Sigmoid colon (tissue), 7 donors: ENCODE data around the gene MSTO1. TPM values are rescaled to one million over a fixed set of nuclear protein-coding genes. Genes with fewer than 3 reads are reported as not detected.
"Not testable (repeated sequence)": the region's sequence is repeated elsewhere in the genome, so short reads cannot be mapped to it uniquely, and the experiment has no call there.

Experiments
- DNase-seq: peaks from one replicate; pipeline ENCODE4 v3.0.0-alpha.2; 2019
- H3K27ac ChIP-seq, 4 donors: fragments of 200-600 bp; sonication (generic); one replicate each; pipeline ENCODE4 v1.5.1; 2016 to 2019; ENCODE audit warnings: mild to moderate bottlenecking in 1 of 4
- H3K27me3 ChIP-seq, 3 donors: fragments of 200-600 bp; sonication (generic); one replicate each; pipeline ENCODE4 v1.5.1; 2019; ENCODE audit warnings: mild to moderate bottlenecking in 1 of 3
- H3K36me3 ChIP-seq, 4 donors: fragments of 200-600 bp; sonication (generic); one replicate each; pipeline ENCODE4 v1.5.1; 2016 to 2019
- H3K4me1 ChIP-seq, 4 donors: fragments of 200-600 bp; sonication (generic); one replicate each; pipeline ENCODE4 v1.5.1; 2017 to 2019
- H3K4me3 ChIP-seq, 4 donors: fragments of 200-600 bp; sonication (generic); one replicate each; pipeline ENCODE4 v1.5.1; 2017 to 2019; ENCODE audit warnings: mild to moderate bottlenecking in 2 of 4, moderate library complexity in 1 of 4
- H3K9me3 ChIP-seq, 4 donors: fragments of 200-600 bp in 3 of 4; sonication (generic) in 3 of 4; one replicate each; pipeline versions ENCODE4 v1.5.1 to v1.6.1; 2013 to 2019
- EP300 ChIP-seq, 4 donors: sonication (generic); formaldehyde crosslinking; IDR thresholded peaks; one replicate each; pipeline ENCODE4 v1.6.1; 2017; ENCODE audit warnings: antibody characterized with exemption in 4 of 4
- POLR2A ChIP-seq, 2 donors: fragments of 450-650 bp; IDR thresholded peaks; one replicate each; pipeline ENCODE4 v1.6.1; 2016; ENCODE audit warnings: antibody characterized with exemption in 2 of 2, mild to moderate bottlenecking in 2 of 2, moderate library complexity in 2 of 2
- POLR2AphosphoS5 ChIP-seq, 4 donors: sonication (generic); formaldehyde crosslinking; IDR thresholded peaks; one replicate each; pipeline ENCODE4 v1.6.1; 2017; ENCODE audit warnings: antibody characterized with exemption in 4 of 4
- WGBS, 2 donors: extraction: QIAGEN DNeasy Blood & Tissue Kit; methylation state at CpG; one replicate each; pipeline ENCODE4 v1.1.7; 2013; 5-methylcytosine and 5-hydroxymethylcytosine counted together
- intact Hi-C: fragments of 100-400 bp; cut with DNase I; formaldehyde crosslinking; loops from one replicate; pipeline ENCODE4 v1.15.1; 2023
- polyA plus RNA-seq, 3 donors: library from polyadenylated mRNA; stranded (reverse); fragments of 200-250 nt; gene quantifications; one replicate each; pipeline ENCODE4 v1.2.3, GENCODE V29; 2013
- total RNA-seq, 4 donors: library from RNA; depleted of rRNA; stranded (reverse); fragments of >200 nt; gene quantifications; one replicate each; pipeline ENCODE4 v1.1.0, GENCODE V29; 2016
- TF ChIP-seq, protein P1 (sequence below), 4 experiments: fragments of 450-650 bp in 3 of 4; fragments of 200-600 bp in 1 of 4; IDR thresholded peaks; one replicate each; pipeline ENCODE4 v1.5.1; 2016 to 2019; ENCODE audit warnings: antibody characterized with exemption in 4 of 4, mild to moderate bottlenecking in 3 of 4, moderate library complexity in 2 of 4
- donor health status: healthy with polysubstance abuse.
- donor health status: Bipolar disorder and iron deficiency.
- donor health status: healthy.

The MSTO1 gene
- total and polyA plus RNA-seq, 7 donors, result 3.6 to 26.7 (median 6.5) TPM

DNA sequence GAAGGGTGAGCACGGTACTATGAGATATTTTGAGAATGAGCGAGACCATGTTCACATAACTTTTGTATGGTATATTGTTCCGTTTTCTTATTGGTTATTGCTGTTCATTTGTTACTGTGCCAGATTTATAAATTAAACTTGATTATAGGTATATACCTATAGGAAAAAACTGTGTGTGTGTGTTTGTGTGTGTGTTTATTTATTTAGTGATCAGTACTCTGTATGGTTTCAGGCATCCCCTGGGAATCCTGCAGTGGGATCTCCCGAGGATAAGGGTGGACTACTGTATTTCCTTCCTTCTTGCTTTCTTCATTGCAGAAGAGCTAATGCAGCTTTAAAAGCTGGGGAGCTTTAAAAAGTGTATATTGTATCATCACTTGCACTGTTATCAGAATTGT is 39.4 kb upstream of the MSTO1 start:
- 84 to 86% methylated on average over 4 of the region's 4 CpGs for WGBS, 2 donors
- Histone ChIP-seq H3K27me3 (no peaks in the 10 kb centered on the region), H3K9me3 (no peaks in the 10 kb centered on the region), H3K27ac (no peak overlapping the region), H3K36me3 (no peaks in the 10 kb centered on the region), H3K4me3 (no peak overlapping the region), H3K4me1 (no peaks in the 10 kb centered on the region)
- no peak for DNase-seq
- intact Hi-C loops, result no loop called here
- TF ChIP-seq EP300 (IDR thresholded peaks at IDR 0.05), result no peak
- no peak for TF ChIP-seq POLR2AphosphoS5 (IDR thresholded peaks at IDR 0.05)
- TF ChIP-seq POLR2A (IDR thresholded peaks at IDR 0.05), result no peak
- TF ChIP-seq, protein P1, sequence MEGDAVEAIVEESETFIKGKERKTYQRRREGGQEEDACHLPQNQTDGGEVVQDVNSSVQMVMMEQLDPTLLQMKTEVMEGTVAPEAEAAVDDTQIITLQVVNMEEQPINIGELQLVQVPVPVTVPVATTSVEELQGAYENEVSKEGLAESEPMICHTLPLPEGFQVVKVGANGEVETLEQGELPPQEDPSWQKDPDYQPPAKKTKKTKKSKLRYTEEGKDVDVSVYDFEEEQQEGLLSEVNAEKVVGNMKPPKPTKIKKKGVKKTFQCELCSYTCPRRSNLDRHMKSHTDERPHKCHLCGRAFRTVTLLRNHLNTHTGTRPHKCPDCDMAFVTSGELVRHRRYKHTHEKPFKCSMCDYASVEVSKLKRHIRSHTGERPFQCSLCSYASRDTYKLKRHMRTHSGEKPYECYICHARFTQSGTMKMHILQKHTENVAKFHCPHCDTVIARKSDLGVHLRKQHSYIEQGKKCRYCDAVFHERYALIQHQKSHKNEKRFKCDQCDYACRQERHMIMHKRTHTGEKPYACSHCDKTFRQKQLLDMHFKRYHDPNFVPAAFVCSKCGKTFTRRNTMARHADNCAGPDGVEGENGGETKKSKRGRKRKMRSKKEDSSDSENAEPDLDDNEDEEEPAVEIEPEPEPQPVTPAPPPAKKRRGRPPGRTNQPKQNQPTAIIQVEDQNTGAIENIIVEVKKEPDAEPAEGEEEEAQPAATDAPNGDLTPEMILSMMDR (IDR thresholded peaks at IDR 0.05), result no peak

DNA sequence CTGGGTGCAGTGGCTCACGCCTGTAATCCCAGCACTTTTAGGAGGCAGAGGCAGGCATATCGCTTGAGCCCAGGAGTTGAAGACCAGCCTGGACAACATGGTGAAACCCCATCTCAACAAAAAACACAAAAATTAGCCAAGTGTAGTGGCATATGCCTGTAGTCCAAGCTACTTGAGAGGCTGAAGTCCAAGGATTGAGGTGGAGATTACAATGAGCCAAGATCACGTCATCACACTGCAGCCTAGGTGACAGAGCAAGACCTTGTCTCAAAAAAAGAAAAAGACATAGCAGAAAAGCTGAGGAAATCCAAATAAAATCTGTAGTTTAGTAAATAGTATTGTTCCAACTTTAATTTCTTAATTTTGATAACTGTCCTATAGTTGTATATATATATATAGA is 35.9 kb upstream of the MSTO1 start:
- Histone ChIP-seq H3K36me3 (no peaks in the 10 kb centered on the region), H3K4me1 (no peaks in the 10 kb centered on the region), H3K27ac (no peak overlapping the region), H3K27me3 (no peaks in the 10 kb centered on the region), H3K4me3 (no peak overlapping the region), H3K9me3 (no peaks in the 10 kb centered on the region)
- 93 to 96% methylated on average over 3 of the region's 3 CpGs for WGBS, 2 donors
- DNase-seq, result no peak
- intact Hi-C loops, result no loop called here
- TF ChIP-seq POLR2AphosphoS5 (IDR thresholded peaks at IDR 0.05), result no peak
- TF ChIP-seq, protein P1 (IDR thresholded peaks at IDR 0.05), result no peak
- TF ChIP-seq POLR2A (IDR thresholded peaks at IDR 0.05), result no peak
- no peak for TF ChIP-seq EP300 (IDR thresholded peaks at IDR 0.05)

DNA sequence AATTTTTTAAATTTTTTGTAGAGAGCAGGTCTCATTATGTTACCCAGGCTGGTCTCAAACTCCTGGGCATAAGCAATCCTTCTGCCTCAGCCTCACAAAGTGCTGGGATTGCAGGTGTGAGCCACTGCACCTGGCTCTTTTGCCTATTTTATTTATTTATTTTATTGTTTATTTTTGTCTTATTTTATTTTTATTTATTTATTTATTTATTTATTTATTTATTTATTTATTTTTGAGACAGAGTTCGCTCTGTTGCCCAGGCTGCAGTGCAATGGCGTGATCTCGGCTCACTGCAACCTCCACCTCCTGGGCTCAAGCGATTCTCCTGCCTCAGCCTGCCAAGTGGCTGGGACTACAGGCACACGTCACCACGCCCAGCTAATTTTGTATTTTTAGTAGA is 34.4 kb upstream of the MSTO1 start:
- H3K9me3 ChIP-seq, H3K36me3 ChIP-seq, intact Hi-C loops, H3K4me1 ChIP-seq, H3K4me3 ChIP-seq, DNase-seq, H3K27me3 ChIP-seq, H3K27ac ChIP-seq: not testable (repeated sequence)
- 98 to 99% methylated on average over 6 of the region's 6 CpGs for WGBS, 2 donors

DNA sequence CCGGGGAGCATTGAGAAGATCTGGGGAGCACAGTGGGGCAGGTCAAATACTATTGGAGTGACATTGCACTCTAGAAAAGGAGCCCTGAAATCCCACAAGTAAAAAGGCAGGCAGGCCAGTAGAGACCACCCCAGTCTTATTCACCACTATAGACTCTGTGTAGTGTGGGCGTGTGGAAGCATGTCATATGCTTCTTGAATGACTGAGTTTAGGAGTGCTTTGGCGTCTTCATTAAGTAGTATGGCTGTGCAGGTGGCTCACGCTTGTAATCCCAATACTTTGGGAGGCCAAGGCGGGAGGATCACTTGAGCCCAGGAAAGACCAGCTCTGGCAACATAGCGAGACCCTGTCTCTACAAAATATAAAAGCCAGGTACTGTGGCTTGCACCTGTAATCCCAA is 26.2 kb upstream of the MSTO1 start:
- H3K4me1 ChIP-seq, H3K9me3 ChIP-seq, H3K27ac ChIP-seq, H3K27me3 ChIP-seq, H3K4me3 ChIP-seq, intact Hi-C loops, DNase-seq, H3K36me3 ChIP-seq: not testable (repeated sequence)
- 93 to 96% methylated on average over 6 of the region's 6 CpGs for WGBS, 2 donors

DNA sequence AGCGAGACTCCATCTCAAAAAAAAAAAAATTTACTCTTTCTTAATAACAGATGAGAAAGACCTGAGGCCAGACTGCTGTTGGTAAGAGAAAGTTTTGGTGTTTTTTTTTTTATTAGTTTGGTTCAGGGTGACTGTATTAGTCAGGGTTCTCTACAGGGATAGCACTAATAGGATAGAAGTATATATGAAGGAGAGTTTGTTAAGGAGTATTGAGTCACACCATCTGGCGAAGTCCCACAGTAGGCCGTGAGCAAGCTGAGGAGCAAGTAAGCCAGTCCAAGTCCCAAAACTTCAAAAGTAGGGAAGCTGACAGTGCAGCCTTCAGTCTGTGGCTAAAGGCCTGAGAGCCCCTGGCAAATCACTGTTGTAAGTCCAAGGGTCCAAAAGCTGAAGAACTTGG is 20.7 kb upstream of the MSTO1 start:
- 91 to 100% methylated on average over 2 to 3 of the region's 3 CpGs for WGBS, 2 donors
- H3K9me3 ChIP-seq, H3K27me3 ChIP-seq, H3K4me3 ChIP-seq, intact Hi-C loops, DNase-seq, H3K36me3 ChIP-seq, H3K4me1 ChIP-seq, H3K27ac ChIP-seq: not testable (repeated sequence)

DNA sequence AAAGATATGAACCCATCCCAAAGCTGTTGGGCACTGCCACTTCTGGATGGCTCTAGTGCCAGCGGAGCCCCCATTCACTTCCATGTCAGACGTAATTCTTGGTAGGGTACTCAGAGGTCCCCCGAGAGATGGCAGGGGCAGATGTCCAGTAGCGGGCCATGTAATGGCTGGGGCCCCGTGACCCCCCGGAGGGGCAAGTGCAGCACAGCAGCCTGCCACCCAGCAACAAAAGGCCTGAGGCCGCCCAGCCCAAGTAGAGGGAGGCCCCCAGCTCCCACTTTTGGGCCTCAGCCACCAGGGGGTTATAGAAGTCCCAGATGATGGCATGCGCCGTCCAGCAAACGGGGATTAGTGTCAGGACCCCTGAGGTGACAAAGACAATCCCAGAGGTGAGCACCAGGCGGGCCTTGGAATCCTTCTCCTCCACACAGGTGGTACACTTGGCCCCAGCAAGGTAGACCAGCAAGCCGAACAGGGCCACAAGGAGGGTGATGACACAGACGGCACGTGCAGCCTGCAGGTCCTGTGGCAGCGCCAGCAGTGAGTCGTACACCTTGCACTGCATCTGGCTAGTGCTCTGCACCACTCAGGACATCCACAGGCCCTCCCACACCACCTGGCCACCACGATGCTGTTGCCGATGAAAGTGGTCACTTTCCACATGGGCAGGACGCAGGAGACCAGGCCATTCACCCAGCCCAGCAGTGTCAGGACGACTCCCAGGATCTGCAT is 19.3 kb upstream of the MSTO1 start:
- 94 to 95% methylated on average over 20 of the region's 20 CpGs for WGBS, 2 donors
- not testable (repeated sequence) for H3K9me3 ChIP-seq, H3K36me3 ChIP-seq, H3K27ac ChIP-seq, H3K4me1 ChIP-seq, DNase-seq, H3K4me3 ChIP-seq, H3K27me3 ChIP-seq
- intact Hi-C loops, result loop anchor here (5.0 kb wide), 1 partner anchor 313 kb away; the partner anchor contains the start of gene HCN3

DNA sequence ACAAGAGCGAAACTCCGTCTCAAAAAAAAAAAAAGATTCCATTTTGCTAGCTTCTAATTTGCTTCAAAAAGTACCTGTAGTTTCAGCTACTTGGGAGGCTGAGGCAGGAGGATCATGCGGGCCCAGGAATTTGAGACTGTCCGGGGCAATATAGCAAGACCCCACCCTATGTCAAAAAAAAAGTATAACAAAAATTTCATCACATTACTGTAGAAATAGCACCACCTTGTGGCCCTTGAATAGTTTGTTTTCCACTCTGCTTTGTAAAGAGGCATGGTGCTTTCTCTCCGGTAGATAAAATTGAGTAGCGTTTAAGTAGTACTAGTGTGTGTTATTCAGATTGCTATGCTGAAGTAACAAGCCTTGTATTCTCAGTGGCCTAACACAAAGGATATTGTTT is 18.2 kb upstream of the MSTO1 start:
- WGBS, 2 donors, result 36 to 39% methylated on average over 6 of the region's 6 CpGs
- no peak for DNase-seq
- Histone ChIP-seq H3K4me3 (no peak overlapping the region), H3K4me1 (peaks cover 0 to 3% (median 0%) of the 10 kb centered on the region in 4 donors), H3K9me3 (no peaks in the 10 kb centered on the region), H3K27me3 (no peaks in the 10 kb centered on the region), H3K27ac (no peak overlapping the region), H3K36me3 (no peaks in the 10 kb centered on the region)
- TF ChIP-seq, protein P1 (IDR thresholded peaks at IDR 0.05), result peak; percentile 17 to 48 (median 38)
- TF ChIP-seq EP300 (IDR thresholded peaks at IDR 0.05), result no peak
- intact Hi-C loops, result loop anchor here (2.0 to 5.0 kb wide), 2 partner anchors 314 to 341 kb away; partner anchors contain the start of gene HCN3

DNA sequence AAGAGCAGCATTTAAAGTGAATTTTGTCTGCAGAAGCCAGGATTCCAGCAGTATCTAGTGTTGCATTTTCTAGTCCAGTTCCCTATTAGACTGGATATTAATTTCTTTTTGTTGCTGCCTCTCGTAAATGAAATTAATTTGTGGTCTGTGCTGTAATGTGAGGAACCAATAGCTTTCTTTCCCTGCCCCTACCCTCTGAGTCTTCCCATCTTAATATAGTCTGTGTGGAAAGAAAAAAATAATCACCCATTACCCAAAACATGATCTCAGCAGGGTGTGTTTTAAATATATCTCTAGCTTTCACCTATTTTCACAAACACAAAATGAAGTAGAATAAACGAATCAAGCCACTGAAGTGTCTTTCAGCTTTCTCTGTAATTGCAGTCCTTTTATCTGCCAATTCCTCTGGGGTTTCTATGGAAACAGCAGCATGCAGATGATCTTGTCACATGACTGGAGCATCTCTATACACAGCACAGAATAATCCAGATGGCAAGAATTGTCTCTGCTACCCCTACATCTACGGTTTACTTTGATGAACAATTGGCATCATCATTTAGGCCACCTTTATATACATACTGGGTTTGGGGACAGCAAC is 14.0 kb upstream of the MSTO1 start:
- DNase-seq, H3K9me3 ChIP-seq, intact Hi-C loops, H3K36me3 ChIP-seq, H3K27me3 ChIP-seq, H3K4me3 ChIP-seq, H3K27ac ChIP-seq: not testable (repeated sequence)
- peaks cover 0 to 11% (median 5%) of the 10 kb centered on the region in 4 donors for H3K4me1 ChIP-seq
- WGBS, 2 donors, result 75% methylated on average over 3 of the region's 3 CpGs
